ENCODE measurements around the gene UBE2H.
"Not testable (repeated sequence)": the region's sequence is repeated elsewhere in the genome, so short reads cannot be mapped to it uniquely, and the experiment has no call there.

UBE2H gene

GRCh38 chr7:129807863-129808262 lies 144.9 kb downstream of the UBE2H start:
- DNase-seq (ENCODE audit: low read depth): no peak

DNA sequence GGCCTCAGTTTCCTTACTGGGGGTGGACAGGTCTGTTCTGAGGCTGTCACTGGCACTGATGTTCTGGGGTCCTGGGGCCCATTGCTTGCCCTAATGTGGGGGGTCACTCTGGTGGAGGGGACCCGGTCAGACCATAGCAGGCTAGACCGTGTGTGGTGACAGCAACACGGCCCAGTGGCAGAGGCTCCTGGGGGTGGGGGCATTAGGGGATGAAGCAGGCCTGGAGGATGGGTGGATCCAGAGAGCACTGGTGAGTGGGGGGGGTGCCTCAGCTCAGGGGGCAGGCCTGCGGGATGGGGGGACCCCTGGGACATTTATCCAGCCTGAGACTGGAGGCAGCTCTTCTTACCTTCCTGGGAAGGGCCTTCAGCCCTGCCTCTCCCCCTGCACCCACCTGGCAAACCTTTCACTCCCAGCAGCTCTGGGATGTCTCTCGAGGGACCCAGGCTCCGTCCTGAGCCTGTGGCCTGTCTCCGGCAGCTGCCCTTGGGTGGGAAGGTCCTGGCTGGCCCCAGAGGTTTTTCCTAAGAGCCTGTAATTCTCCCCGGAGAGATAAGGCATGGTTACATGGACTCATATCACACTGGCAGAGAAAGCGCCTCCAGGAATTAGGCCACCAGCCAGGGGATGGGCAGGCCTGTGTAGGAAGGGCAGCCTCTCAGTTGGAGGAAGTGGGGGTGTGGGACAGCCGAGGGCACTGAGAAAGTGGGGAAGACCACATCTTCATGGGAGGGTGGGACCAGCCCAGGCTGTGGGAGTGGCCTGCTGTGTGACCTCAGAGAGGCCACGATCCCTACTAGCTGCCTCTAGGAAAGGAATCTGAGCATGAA lies 147.7 kb downstream of the UBE2H start:
- DNase-seq (ENCODE audit: low read depth): no peak

GRCh38 chr7:129804111-129804889 lies 148.5 kb downstream of the UBE2H start:
- DNase-seq (ENCODE audit: low read depth): no peak

- DNase-seq (ENCODE audit: low read depth): no peak
Measured at GRCh38 chr7:129803546-129804081, 149.1 kb downstream of the UBE2H start.

DNA sequence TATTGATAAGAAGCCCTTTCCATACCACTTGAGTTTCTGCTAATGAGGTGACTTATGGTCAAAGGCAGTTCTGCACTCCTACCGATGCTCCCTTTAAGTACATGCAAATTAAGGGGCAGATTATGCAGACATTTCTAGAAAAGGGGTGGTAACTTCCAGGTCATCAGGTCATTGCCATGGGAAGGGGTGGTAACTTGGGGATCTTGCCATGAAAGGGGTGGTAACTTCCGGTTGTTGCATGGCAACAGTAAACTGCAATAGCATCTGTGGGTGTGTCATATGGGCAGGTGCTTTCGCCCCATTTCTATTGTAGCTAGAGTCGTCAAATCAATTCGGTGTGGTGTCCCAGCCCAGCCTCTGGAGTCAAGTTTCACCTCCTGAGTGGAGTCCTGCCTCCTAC lies 150.9 kb downstream of the UBE2H start:
- no peak for DNase-seq (ENCODE audit: low read depth)

GRCh38 chr7:129800901-129801300 lies 151.9 kb downstream of the UBE2H start:
- DNase-seq (ENCODE audit: low read depth): no peak

GRCh38 chr7:129799350-129799955 lies 153.3 kb downstream of the UBE2H start:
- DNase-seq (ENCODE audit: low read depth): no peak

- DNase-seq (ENCODE audit: low read depth): no peak
Measured at GRCh38 chr7:129798616-129799349, 154.0 kb downstream of the UBE2H start.

- DNase-seq (ENCODE audit: low read depth): no peak
Measured at GRCh38 chr7:129797214-129797789, 155.5 kb downstream of the UBE2H start.

GRCh38 chr7:129796186-129796775 lies 156.5 kb downstream of the UBE2H start:
- DNase-seq (ENCODE audit: low read depth): no peak

DNA sequence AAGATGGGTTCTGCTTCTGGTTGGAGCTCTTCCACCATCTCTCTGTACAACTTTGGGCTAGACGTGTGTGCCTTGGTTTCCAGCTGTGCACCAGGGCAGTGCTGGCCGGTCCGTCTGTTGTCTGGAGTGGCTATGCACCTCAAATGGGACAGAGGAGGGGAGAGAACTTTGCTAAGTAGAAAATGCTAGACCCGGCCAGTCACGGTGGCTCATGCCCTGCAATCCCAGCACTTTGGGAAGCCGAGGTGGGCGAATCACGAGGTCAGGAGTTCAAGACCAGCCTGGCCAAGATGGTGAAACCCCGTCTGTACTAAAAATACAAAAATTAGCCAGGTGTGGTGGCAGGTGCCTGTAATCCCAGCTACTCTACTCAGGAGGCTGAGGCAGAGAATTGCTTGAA lies 158.3 kb downstream of the UBE2H start:
- DNase-seq (ENCODE audit: low read depth): not testable (repeated sequence)

DNA sequence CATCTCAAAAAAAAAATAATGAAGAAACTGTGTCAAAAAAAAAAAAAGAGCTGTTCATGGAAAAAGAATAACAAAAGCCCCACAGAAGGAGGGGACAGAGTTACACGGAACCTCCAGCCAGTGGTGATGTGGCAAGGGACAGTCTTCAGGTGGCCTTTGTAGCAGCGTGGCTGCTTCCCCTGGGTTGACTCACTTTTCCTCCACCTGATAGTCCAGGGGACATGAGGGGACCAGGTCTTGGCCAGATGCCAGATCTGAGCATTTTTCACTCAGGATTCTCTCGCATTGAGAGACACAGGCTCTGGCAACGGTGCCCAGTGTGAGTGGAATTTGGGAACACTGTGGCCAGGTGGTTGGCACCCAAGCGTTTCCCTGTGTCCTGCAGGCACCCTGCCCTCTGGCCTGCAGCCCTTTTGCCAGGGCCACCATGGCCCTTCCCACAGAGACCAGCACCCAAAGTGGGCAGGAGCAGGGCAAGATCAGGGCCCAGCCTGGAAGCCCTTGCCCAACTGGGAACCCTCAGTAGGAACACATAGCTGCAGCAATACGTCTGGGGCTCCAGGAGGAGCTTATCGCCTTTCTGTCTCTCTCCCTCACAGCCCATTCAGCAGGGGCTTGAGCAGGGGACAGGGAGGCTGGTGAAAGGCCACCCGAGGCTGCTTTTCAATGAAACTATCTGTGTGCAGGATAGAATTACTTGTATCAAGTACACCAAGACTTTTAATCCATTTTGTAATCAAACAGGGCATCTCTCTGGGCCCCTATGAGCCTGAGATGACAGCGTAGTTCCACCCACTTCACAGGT lies 159.1 kb downstream of the UBE2H start:
- DNase-seq (ENCODE audit: low read depth): no peak

DNA sequence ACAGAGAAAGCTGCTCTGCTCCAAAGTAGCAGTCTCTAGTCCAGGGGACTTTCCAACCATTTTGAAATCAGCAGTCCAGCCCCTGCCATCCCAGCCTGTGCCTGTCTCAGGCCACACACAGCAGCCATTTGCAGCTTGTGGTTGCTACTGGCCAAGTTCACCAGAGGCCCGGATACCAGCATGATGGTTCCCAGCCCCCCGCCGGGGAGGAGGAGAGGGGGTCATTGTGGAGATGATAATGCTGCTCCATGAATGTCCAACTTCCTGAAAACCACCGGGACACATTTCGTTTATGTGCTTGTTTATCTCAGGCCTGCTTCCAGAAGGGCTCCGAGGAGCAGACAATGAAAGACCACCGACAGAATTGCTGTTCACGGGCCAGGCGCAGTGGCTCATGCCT lies 160.0 kb downstream of the UBE2H start:
- no peak for DNase-seq (ENCODE audit: low read depth)

- no peak for DNase-seq (ENCODE audit: low read depth)
Measured at GRCh38 chr7:129790136-129790535, 162.6 kb downstream of the UBE2H start.

- DNase-seq (ENCODE audit: low read depth): no peak
Measured at GRCh38 chr7:129789652-129790051, 163.1 kb downstream of the UBE2H start.

DNA sequence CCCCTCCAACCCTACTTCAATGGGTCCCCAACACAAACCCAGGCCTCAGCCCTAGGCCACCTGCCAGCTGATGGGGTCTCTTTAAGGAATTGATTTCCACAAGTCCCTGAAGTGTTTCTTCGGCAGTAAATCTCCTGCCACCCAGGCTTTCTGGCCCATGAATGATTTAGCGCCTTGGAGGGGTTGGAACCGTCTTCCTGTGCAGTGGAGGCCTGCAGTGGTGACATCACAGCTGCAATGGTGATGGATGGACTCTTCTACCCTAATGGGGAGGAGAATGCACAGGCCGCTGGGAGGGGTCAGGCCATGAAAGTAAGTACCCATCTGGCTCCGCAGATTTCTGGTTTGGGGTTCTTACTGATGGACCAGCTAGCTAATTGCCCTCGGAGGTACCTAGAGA lies 163.8 kb downstream of the UBE2H start:
- DNase-seq (ENCODE audit: low read depth): no peak

DNA sequence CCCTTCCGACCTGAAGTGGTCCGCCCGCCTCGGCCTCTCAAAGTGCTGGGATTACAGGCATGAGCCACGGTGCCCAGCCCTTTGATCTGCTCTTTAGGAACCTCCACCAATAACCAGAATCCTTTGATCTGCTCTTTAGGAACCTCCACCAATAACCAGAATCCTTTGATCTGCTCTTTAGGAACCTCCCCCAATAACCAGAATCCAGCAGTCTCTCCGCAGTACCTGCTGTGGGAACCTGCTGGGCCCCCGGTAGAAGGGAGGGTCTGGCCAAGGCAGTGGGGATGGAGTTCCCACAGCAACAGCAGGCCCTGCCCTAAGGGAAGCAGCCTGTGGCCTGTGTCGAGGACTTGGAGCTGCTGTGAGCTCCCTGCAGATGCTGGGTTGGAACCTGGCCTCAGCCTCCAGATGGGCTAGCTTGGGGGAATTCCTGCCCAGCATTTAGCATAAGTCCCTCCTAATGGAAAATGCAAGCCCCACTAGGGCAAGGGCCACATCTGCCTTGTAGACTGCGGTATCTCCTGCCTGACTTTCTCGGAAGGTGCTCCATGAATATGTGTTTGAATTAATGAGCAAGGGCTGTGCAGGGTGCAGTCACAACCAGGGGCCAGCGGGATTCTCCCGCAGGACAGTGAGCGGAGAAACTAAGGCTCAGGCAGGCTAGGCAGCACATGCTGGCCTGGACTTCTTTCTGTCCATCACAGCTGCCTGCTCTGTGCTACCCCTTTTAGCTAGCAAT lies 165.8 kb downstream of the UBE2H start:
- DNase-seq (ENCODE audit: low read depth): no peak

DNA sequence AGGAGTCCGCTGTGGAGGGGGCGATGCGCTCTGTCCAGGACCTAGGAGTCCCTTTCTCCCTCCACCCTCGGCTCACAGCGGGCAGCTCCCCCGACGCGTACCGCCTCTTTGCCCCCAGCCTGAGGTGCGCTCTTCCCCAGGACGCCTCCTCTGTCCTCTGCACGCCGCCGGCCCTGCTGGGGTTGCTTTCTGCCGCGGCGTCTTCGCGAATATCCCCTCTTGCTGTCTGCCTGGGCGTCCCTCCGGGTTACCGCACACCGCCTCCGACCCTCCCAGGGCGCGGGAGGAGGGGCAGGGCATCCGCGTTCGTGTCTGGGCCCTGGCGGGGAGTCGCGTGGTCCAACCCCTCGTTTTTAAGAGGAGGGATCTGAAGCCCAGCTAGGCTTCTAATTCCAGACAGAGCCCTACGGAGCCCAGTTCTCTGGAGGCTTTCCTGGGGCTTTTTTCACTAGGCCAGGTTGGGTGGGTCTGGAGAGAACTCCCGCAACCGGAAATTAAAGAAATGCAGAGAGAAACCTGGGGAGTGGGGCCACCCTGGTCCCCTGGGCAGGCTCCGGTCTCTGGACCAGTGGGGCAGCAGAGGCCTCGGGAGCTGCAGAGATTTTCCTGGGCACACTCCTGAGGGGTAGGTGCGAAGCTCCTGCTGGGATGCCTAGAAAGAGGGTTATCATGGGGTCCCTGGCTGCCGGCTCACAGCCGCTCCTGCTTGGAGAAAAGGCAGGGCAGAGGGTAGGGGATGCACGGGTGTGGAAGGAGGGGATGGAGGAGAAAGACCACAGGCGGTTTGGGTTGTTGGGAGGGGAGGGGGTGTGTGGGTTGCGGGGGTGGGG lies 166.9 kb downstream of the UBE2H start:
- no peak for DNase-seq (ENCODE audit: low read depth)

All from activated T-cell treated with anti-CD3 and anti-CD28 coated beads for 48 hours (primary cell).